Calu3 (cell line): ENCODE measurements around the gene SLC16A3. TPM values are rescaled to one million over a fixed set of nuclear protein-coding genes. Genes with fewer than 3 reads are reported as not detected.
A peak's percentile ranks its signal among the peaks of the same experiment; 100 is the strongest.

Experiments
- BruUV-seq: library from RNA; stranded (reverse); fragments of 400-500 nt; replicated peaks from 2 replicates; lab custom pipeline; 2021; lab: Mats Ljungman, UMichigan
- CTCF ChIA-PET: fragments of 300-600 bp; sonication (Branson Sonifier 250); formaldehyde crosslinking; loops from one replicate; lab custom pipeline; 2022; ENCODE audit warnings: antibody characterized with exemption; lab: Charles Lee
- DNase-seq: peaks from one replicate; pipeline ENCODE4 v3.0.0; 2022
- H3K27ac Mint-ChIP-seq: one replicate; pipeline ENCODE4 v1.8.0; 2022; ENCODE audit warnings: mixed read lengths; ENCODE audit not compliant: unreplicated experiment
- H3K27me3 Mint-ChIP-seq: one replicate; pipeline ENCODE4 v1.8.0; 2022; ENCODE audit warnings: mixed read lengths; ENCODE audit not compliant: unreplicated experiment
- H3K36me3 Mint-ChIP-seq: one replicate; pipeline ENCODE4 v1.8.0; 2022; ENCODE audit warnings: mild to moderate bottlenecking, moderate library complexity, mixed read lengths; ENCODE audit not compliant: insufficient read depth, unreplicated experiment
- H3K4me1 Mint-ChIP-seq: one replicate; pipeline ENCODE4 v1.8.0; 2022; ENCODE audit warnings: mild to moderate bottlenecking, low read depth, mixed read lengths; ENCODE audit not compliant: unreplicated experiment
- H3K4me3 Mint-ChIP-seq: one replicate; pipeline ENCODE4 v1.8.0; 2022; ENCODE audit warnings: mild to moderate bottlenecking, low read depth, moderate library complexity, mixed read lengths; ENCODE audit not compliant: unreplicated experiment
- H3K9me3 Mint-ChIP-seq: one replicate; pipeline ENCODE4 v1.8.0; 2022; ENCODE audit warnings: low read depth, mixed read lengths; ENCODE audit not compliant: unreplicated experiment
- intact Hi-C: fragments of 100-400 bp; cut with micrococcal nuclease; formaldehyde crosslinking; loops from one replicate; pipeline ENCODE4 v1.10.0; 2022; ENCODE audit not compliant: unreplicated experiment
- total RNA-seq: library from RNA; stranded (reverse); gene quantifications from 2 replicates; pipeline ENCODE4 v1.2.3, GENCODE V29; 2022
- TF ChIP-seq, protein P1 (sequence below): fragments of 200-600 bp; IDR thresholded peaks from one replicate; pipeline ENCODE4 v1.8.0; 2022; ENCODE audit warnings: antibody characterized with exemption; ENCODE audit not compliant: unreplicated experiment

SLC16A3 gene
- total RNA-seq, 1 experiment from 2014 or later: 47.2 TPM

DNA sequence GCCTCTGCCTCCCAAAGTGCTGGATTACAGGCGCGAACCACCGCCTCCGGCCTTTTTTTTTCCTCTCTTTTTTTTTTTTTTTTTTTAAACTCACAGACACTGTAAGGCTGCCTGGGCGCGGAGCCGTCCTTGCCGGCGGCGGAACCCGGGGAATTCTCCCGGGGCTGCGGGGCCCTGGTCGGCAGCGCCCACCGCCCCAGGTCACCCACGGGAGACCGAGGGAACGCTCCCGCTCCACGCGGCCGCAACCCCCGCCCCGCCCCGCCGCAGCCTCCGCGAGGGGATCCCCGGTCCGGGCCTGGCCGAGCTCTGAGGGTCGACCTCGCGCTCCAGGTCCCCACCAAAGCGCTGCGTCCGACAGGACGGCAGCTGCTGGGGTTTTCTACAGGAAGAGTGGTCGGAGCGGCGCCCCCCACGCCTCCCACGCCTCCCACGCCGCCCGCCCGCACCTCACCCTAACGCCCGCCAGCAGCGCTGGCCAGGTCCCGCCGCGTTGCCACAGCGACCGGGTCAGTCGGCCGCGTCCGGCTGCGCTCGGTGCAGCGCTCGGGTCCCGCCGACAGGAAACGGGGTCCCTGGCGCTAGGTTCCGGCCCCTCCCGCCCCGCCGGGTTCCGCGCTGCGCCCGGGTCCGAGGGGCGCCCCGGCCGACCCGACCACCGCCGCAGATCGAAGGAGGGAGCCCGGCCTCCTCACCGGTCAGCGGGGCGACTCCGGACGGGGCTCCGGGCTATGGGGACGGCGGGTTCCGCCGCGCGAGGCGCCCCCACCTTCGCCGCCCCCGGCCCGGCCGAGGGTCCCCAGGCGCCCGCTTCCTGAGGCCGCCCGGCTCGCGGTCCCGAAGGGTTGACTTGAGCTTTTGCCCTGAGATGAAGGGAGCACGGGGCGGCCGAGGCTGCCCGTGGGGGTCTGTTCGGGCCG, 16.3 kb upstream of the SLC16A3 start, which contains the start of gene CCDC57:
Gene CCDC57, minus strand, starts transcription at position 512 of the 920 bp plus-strand sequence. CDS start 10,898 bp downstream, outside the sequence.
- intact Hi-C loops: no loop called here
- DNase-seq: peak; percentile 82
- CTCF ChIA-PET: interaction anchor here (0.6 to 0.7 kb wide), 2 partner anchors 282 to 990 kb away, joined by 3 read pairs; partner anchors contain the start of gene CEP131
- Mint-ChIP-seq H3K4me3 (peak within 1 kb of the TSS; percentile 63), H3K9me3 (no peaks in the 10 kb centered on the region), H3K36me3 (peaks cover 45% of the 10 kb centered on the region), H3K27me3 (no peaks in the 10 kb centered on the region), H3K4me1 (peaks cover 33% of the 10 kb centered on the region), H3K27ac (peak within 1 kb of the TSS; percentile 60)
- TF ChIP-seq, protein P1, sequence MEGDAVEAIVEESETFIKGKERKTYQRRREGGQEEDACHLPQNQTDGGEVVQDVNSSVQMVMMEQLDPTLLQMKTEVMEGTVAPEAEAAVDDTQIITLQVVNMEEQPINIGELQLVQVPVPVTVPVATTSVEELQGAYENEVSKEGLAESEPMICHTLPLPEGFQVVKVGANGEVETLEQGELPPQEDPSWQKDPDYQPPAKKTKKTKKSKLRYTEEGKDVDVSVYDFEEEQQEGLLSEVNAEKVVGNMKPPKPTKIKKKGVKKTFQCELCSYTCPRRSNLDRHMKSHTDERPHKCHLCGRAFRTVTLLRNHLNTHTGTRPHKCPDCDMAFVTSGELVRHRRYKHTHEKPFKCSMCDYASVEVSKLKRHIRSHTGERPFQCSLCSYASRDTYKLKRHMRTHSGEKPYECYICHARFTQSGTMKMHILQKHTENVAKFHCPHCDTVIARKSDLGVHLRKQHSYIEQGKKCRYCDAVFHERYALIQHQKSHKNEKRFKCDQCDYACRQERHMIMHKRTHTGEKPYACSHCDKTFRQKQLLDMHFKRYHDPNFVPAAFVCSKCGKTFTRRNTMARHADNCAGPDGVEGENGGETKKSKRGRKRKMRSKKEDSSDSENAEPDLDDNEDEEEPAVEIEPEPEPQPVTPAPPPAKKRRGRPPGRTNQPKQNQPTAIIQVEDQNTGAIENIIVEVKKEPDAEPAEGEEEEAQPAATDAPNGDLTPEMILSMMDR: no peak
- no TSS peak for BruUV-seq

DNA sequence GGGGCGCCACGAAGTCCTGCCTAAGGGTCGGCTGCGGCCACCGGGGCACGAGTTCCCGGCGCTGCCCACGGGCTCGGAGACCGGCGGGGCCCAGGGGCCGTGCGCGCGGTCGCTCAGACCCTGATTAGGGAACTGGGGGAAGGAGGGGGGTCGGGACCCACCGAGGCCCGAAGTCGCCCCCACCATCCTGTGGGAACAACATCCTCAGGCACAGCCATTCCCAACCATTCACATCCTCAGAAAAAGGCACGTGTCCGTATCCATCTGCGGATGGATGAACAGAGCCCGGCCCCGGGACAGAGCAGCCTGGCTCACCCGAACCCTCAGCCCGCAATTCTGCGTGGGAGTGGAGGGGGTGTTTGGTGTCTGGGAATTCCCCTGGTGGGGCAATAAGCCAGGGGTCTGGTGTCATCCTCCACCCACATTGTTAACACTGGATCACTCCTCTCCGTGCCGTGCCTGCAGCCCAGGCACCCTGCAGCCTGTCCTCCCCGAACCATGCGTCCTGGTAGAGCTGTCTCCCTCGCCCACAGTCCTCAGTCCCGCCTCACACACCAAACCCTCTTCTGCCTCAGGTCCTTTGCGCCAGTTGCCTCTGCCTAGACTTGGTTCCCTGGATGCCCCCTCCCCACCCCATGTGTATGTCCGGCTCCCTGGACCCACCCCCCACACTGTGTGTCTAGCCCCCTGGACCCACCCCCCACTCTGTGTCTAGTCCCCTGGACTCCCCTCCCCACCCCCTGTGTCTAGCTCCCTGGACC, 15.4 kb upstream of the SLC16A3 start:
- peak overlapping the region; percentile 60 for H3K27ac Mint-ChIP-seq

GRCh38 chr17:82214012-82214628, 14.7 kb upstream of the SLC16A3 start:
- CTCF ChIA-PET: no interaction called here
- TF ChIP-seq, protein P1: no peak
- no peaks in the 10 kb centered on the region for H3K9me3 Mint-ChIP-seq
- BruUV-seq: no TSS peak
- intact Hi-C loops: no loop called here
- peak overlapping the region; percentile 63 for H3K4me3 Mint-ChIP-seq
- H3K27ac Mint-ChIP-seq: peak overlapping the region; percentile 60
- DNase-seq: no peak
- H3K27me3 Mint-ChIP-seq: no peaks in the 10 kb centered on the region
- peaks cover 39% of the 10 kb centered on the region for H3K4me1 Mint-ChIP-seq
- peaks cover 52% of the 10 kb centered on the region for H3K36me3 Mint-ChIP-seq

More for the DNA sequence above, 15.4 kb upstream of the SLC16A3 start:
- DNase-seq: no peak
- CTCF ChIA-PET: no interaction called here
- intact Hi-C loops: no loop called here
- Mint-ChIP-seq H3K4me3 (peak overlapping the region; percentile 63), H3K36me3 (peaks cover 45% of the 10 kb centered on the region), H3K4me1 (peaks cover 35% of the 10 kb centered on the region), H3K9me3 (no peaks in the 10 kb centered on the region), H3K27me3 (no peaks in the 10 kb centered on the region)
- no TSS peak for BruUV-seq
- TF ChIP-seq, protein P1: no peak
